Suprapubic skin (tissue), 4 donors: ENCODE results near the gene OPHN1.

Source experiments
- CTCF ChIP-seq, 2 donors: fragments of 200-600 bp in 1 of 2; fragments of 450-650 bp in 1 of 2; sonication (generic) in 1 of 2; IDR thresholded peaks; one replicate each; pipeline ENCODE4 v1.5.1; 2016 to 2019; ENCODE audit warnings: antibody characterized with exemption in 2 of 2, mild to moderate bottlenecking in 1 of 2, moderate library complexity in 1 of 2
- POLR2A ChIP-seq, 2 donors: fragments of 450-650 bp; IDR thresholded peaks; one replicate each; pipeline ENCODE4 v1.6.1; 2017; ENCODE audit warnings: antibody characterized with exemption in 2 of 2, mild to moderate bottlenecking in 2 of 2, moderate library complexity in 2 of 2
- POLR2AphosphoS5 ChIP-seq, 3 donors: sonication (generic); formaldehyde crosslinking; IDR thresholded peaks; one replicate each; pipeline ENCODE4 v1.6.1; 2017; ENCODE audit warnings: antibody characterized with exemption in 3 of 3

DNA sequence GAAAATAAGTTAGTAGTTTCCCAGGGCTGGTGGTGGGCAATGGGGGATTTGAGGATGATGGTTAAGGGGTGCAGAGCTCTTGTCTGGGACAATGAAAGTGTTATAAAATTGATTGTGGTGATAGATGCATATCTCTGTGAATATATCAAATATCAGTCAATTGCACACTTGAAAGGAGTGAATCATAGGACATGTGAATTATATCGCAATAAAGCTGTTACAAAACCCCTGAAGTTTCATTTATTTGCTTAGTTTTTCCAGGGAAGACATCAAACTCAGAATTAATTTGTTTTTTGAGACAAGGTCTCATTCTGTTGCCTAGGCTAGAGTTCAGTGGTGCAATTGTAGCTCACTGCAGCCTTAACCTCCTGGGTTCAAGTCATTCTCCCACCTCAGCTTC, 47.7 kb upstream of the OPHN1 start:
- TF ChIP-seq CTCF (IDR thresholded peaks at IDR 0.05), result no peak
- no peak for TF ChIP-seq POLR2A (IDR thresholded peaks at IDR 0.05)
- TF ChIP-seq POLR2AphosphoS5 (IDR thresholded peaks at IDR 0.05), result no peak
